ENCODE measurements around the gene C6orf58. TPM values are rescaled to one million over a fixed set of nuclear protein-coding genes. Genes with fewer than 3 reads are reported as not detected.

The C6orf58 gene
- total RNA-seq, 1 donor from 2014 or later, result not detected

GRCh38 chr6:127635091-127635490 is 58.1 kb downstream of the C6orf58 start:
- H3K36me3 ChIP-seq (ENCODE audit: control insufficient read depth in 3 of 3, insufficient read depth in 3 of 3, low read length in 3 of 3), result no peaks in the 10 kb centered on the region
- no peak overlapping the region for H3K4me3 ChIP-seq (ENCODE audit: low read length in 3 of 3)
- no peaks in the 10 kb centered on the region for H3K9me3 ChIP-seq (ENCODE audit: control insufficient read depth in 3 of 3, low read length in 3 of 3)
- no peak overlapping the region for H3K27ac ChIP-seq (ENCODE audit: low read depth, low read length)
- H3K27me3 ChIP-seq (ENCODE audit: control insufficient read depth in 3 of 3, insufficient read depth in 3 of 3, low read length in 3 of 3), result no peaks in the 10 kb centered on the region
- no peaks in the 10 kb centered on the region for H3K4me1 ChIP-seq (ENCODE audit: control insufficient read depth in 3 of 3, insufficient read depth in 3 of 3, low read length in 3 of 3)
- no peak overlapping the region for H3K9ac ChIP-seq (ENCODE audit: low read depth in 1 of 3, low read length in 3 of 3)

GRCh38 chr6:127637830-127638409 is 60.9 kb downstream of the C6orf58 start:
- no peak overlapping the region for H3K27ac ChIP-seq (ENCODE audit: low read depth, low read length)

More at GRCh38 chr6:127637830-127638409, 60.9 kb downstream of the C6orf58 start:
- H3K4me3 ChIP-seq (ENCODE audit: low read length in 3 of 3), result no peak overlapping the region
- H3K4me1 ChIP-seq (ENCODE audit: control insufficient read depth in 3 of 3, insufficient read depth in 3 of 3, low read length in 3 of 3), result no peaks in the 10 kb centered on the region
- H3K36me3 ChIP-seq (ENCODE audit: control insufficient read depth in 3 of 3, insufficient read depth in 3 of 3, low read length in 3 of 3), result no peaks in the 10 kb centered on the region
- peaks cover 0 to 4% (median 0%) of the 10 kb centered on the region in 3 donors for H3K27me3 ChIP-seq (ENCODE audit: control insufficient read depth in 3 of 3, insufficient read depth in 3 of 3, low read length in 3 of 3)
- no peak overlapping the region for H3K9ac ChIP-seq (ENCODE audit: low read depth in 1 of 3, low read length in 3 of 3)
- H3K9me3 ChIP-seq (ENCODE audit: control insufficient read depth in 3 of 3, low read length in 3 of 3), result no peaks in the 10 kb centered on the region

Other genes with a start within 250 kb of the C6orf58 start
- gene ECHDC1, start 233.6 kb upstream of the C6orf58 start, total RNA-seq, result 36.0 TPM
- 15.7 TPM for gene KIAA0408, start 117.8 kb upstream of the C6orf58 start, total RNA-seq

All from skeletal muscle tissue (tissue), 4 donors.